NAMALWA (cell line): ENCODE data around the gene FOXP1.

Source experiments
- DNase-seq: peaks from one replicate; pipeline ENCODE4 v3.0.0-alpha.2; 2015; ENCODE audit warnings: low spot score

The FOXP1 gene

DNA sequence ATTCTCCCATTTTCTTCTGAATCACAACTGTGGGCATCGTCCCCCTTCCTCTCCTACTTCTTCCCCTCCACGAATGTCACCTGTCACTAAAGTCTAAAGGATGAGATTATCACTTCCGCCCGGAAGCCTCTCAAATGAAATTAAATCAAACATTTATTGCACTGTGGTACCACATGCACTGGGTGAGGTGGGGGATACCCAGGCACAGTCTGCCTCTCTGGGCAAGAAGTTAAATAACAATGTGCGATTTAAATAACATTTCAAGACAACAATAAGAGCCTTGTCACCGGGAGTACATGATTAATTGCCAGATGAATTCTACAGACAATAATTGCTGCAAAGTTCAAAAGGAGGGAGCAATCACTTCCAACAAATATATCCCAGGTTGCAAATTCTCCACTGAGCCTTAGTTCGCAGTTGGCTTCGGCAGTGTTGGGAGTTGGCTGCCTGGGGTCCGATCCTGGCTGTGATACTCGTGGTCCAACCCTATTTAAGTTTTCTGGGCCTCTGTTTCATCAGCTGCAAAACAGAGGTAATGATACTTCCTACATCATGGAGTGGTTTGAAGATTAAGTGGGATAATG, 77.7 kb downstream of the FOXP1 start:
- DNase-seq = no peak

DNA sequence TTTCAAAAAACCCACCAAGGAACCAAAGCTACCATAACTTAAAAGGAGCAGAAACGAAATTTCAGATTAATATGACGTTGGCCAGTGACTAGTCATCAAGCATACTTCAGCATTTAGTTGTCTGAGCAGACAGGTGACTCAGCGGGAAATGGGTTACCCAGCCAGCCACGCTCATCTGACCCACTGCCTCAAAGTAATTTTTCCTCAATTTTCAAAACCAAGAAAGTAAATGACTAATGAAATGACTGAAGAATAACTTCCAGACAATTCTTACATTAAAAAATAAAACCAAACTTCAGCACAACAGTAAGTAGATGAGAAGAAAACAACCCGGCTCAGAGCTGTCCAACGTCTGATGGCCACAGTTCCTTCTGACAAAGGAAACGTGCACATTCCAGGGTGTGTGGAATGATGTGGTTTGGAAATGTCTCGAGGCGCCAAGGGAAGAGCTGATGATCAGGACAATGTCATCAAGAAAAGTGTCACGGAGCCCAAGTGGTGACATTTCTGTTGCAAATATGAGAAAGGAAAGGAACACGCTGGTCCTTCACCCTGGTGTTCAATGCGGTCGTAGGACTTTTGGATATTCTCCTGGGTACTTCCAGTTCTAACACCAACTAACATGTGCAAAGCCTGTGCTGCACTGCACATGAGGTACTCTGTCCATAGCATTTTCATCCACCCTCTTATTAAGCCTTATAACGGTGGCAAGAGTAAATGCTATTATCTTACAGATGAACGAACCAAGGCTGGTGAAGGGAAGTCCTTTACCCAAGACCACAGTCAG, 79.1 kb downstream of the FOXP1 start:
- DNase-seq = no peak

DNA sequence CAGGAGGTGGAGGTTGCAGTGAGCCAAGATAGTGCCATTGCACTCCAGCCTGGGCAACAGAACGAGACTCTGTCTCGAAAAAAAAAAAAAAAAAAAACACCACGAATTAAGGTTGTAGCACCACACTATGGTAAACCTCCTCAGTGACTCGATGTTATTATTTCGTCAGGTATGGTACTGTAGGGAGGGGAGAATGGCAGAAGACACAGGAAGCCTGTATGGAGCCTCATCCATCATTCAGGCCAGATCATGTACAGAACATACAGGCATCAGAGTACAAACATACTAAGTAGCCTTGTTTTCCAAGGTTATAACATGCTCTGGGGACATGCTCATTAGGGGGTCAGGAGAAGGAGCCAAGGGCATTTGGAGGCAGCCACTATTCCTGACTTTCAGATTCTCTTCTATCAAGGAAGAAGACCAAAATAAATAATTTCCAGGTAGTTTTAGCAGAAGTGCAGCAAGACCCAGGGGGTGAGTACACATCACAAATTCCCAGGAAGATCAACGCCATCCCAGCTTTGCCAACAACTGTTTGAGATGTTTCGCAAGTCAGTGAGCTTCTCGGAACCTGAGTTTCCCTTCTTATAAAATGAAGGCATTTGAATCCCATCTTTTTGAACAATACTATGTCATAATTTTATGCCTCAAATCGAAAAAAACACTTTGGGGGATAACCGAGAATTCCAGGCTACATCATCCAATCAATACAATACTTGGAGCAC, 79.8 kb downstream of the FOXP1 start:
- DNase-seq = no peak

DNA sequence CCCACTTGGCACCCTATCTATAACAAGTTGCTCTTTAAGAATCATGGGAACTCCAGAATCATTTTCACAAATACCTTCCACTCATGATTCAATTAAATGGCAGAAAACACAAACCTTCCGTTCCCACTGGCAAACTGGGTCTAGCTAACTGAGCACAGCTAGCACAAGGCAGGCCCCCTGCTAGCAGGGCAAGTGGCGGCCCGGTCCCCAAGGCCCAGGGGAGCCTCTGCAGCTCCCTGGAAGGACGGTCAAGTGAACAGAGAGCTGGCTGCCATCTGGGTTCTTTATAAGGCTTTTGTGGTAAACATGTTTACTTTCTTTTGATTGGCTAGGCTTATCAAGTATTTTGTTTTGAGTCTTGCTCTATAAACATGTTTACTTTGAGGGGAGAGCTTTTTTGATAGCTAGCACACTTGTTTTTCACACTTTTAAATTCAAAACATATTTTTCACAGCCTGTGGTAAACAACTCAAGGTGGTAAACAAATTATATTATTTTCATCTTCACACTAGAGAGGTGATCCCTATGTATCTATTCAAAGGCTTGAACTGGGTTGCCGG, 81.4 kb downstream of the FOXP1 start:
- peak; percentile 41 for DNase-seq

DNA sequence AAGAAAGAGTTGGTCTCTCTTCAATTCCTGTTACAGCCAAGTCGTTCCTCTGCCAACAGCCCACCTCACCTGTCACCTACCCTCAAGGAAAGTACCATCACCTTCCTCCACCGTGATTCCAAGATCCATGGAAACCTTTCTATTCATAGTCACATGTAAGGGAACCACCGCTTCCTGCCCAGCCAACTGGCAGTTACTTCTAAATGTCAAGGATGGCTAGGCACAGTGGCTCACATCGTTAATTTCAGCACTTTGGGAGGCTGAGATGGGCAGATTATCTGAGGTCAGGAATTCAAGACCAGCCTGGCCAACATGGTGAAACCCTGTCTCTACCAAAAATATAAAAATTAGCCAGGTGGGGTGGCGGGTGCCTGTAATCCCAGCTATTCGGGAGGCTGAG, 82.8 kb downstream of the FOXP1 start:
- DNase-seq = no peak

DNA sequence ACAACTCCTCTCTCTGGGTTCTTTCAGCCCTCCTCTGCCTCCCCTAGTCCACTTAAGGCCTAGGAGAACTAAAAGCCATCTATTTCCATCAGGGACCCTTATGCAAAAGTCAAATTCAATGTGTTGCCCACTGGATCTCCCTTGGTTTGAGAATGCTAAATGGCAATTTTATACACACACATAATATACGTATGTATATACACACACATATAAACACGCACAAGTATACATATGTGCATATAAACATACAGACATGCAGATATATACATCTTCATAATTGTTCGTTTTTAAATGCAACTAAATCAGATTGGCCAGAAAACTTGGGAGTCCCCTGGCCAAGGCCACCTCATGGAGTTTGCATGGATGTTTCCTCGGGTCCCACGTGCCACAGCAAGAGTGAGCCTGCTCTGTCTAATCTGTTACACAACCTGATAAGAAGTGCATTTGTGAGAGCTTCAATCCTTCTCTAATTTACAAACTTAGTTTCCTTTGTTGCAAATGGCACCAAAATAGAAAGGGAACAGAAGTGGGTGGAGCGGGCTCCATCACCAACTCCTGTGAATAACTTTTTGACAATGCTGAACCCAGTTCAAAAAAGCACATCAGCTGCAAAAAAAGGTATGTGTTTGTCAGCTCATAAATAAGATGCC, 84.2 kb downstream of the FOXP1 start:
- no peak for DNase-seq

DNA sequence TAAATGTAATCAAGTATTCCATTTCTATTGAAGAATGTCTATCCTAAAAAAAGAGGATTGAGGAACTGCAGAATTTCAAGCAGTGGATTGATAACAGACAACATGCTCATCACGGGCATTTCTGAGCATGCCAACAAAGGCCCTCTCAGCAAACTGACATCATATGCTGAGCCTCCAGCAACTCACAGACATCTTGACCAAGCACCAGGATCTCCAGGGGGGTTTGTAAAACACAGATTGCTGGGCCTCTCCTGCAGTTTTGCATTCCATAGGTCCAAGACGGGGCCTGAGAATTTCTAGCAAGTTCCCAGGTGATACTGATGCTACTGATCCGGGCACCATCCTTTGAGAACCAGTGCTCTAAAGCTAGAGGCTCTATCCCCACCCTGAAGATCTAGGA, 85.0 kb downstream of the FOXP1 start:
- no peak for DNase-seq

DNA sequence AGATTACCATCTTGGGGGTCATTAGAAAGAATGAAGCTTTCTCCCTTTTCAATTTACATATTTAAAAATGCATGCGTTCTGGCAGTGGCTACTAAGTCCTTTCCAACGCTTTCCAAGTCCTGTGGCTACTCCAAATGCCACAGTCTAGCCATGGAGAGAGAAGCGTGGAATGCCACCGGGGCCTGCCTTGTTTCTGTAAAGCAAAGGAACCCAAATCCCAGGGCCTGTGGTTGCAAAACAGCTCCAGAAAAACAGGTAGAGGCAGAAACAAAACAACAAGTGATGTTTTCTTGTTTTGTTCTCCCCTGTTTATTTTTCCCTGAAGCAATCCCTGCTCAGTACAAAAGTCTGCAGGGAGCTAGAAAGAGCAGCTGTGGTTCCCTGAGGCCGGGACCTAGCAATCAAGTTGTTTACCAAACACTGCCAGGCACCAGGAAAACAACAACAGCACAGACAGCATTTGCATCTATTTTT, 85.5 kb downstream of the FOXP1 start:
- no peak for DNase-seq

DNA sequence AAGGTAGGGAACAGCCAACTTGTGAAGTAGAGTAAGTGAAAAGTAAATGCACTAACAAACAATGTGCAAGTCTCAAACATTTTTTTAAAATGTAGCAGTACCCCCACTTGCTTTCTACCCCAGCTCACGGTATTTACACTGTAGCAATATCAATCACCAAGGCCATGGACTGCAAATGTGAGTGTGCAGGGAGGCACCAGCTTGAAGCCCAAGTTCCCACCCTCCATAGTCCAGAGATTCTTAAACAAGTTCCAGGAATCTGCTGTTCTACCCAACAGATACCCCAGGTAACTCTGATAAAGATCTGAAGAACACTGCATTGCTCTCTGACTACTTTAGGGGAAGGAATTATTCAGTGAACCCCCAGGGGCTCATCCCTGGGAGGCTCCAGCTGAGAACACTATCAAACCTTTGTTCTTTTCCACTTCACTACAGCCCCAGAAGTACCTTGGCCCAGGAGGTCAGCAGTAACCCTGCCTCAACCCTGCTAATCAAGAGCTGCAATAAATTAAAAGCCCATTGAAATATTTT, 86.1 kb downstream of the FOXP1 start:
- no peak for DNase-seq

DNA sequence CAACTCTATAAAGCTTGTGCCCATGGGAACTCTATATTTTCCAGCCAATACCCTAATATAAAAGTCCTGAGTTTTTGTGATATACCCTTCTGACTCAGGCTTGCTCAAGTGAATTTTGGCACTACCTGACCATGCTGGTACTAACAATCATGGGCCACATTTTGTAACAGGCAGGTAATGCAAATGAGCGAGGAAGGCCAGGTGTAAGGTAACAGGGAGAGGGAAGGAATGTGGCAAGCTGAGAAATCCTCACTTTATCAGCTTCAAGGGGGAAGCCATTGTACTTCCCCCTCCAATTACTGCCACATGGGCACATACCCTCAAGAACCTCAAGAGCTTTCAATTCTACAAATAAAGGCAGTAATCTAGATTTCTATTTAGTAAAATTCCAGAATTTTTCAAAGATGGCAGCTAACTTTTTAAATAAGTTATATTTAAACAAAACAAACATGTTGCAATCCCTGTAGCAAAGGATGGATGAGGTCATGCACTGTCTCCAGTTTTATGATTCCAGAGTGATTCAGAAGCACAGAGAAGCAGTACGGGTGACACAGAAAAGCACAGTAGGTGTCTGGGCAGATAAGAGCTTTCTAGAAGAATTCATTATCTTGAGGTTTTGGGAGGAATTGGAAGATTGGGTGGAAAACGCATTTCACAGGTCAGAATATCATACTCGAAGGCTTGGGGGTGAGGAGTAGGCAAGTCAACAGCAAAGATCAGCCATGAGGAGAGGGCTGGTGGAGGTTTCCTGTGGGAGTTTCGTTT, 87.6 kb downstream of the FOXP1 start:
- no peak for DNase-seq

DNA sequence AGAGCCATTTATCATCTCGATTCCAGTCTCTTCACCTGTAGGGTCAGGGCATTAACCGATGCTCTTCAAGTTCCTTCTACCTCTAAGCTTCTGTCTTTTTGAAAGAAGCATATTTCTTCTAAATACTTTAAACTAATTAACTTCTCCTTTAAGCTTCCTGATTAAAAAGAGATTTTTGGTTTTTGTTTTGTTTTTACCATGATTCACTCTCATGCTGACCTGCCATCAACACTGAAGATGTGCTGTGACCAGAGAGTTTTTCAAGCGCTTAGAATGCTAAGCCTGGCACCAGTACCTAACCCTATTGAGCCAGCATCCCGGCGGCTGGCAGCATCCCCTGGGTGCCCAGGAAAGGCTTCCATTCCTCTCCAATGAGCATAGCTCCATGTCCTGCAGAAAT, 89.3 kb downstream of the FOXP1 start:
- no peak for DNase-seq

DNA sequence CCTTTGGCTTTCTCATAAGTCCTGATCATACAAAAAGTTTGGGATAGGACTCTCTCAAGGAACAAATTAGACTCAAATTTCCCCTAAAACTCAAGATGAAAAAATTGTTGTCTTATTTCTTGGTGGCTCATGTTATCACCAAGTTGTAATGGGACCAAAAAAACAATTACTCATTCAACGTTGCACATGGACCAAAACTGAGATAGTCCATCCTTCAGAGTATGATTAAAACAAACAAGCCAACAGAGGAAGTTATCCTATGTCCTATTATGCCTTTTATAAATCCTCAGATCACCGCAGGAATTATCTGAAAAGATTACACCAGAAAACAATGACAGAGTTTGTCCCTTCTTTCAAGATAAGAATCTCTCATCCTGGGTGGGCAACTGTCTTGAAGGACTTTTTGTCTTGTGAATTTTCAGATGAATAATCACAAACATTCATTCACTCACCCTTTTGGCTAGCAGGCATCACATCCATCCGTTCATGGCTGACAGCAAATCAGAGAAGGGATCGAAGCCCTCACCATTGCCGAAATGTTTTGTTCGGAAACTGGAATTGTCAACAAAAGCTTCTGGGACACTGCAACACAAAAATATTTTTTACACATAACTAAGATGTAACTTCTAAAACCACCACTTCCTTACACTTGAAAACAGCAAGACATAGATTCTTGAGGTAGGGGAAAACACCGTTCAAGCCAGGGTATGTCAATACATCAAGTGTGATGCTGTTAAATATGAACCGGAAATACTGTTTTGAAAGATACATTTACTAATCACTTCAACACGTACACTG, 90.4 kb downstream of the FOXP1 start:
- no peak for DNase-seq

DNA sequence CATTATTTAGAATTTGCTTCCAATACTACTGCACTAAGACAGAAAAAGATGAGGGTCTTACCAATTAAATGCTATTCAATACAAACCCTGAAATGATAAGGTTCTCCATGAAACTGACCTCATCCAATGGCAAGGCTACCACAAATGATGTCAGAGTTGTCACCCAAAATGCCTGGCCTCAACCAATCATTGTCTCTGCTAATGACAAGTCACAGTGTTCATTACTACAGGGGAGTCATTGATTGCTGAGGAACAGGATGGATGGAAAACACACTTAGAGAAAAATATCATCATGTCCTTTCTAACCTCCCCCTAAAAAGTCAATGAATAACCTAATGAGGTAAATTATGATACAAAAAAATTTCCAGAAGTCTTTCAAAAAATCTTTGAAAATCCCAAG, 91.0 kb downstream of the FOXP1 start:
- no peak for DNase-seq

DNA sequence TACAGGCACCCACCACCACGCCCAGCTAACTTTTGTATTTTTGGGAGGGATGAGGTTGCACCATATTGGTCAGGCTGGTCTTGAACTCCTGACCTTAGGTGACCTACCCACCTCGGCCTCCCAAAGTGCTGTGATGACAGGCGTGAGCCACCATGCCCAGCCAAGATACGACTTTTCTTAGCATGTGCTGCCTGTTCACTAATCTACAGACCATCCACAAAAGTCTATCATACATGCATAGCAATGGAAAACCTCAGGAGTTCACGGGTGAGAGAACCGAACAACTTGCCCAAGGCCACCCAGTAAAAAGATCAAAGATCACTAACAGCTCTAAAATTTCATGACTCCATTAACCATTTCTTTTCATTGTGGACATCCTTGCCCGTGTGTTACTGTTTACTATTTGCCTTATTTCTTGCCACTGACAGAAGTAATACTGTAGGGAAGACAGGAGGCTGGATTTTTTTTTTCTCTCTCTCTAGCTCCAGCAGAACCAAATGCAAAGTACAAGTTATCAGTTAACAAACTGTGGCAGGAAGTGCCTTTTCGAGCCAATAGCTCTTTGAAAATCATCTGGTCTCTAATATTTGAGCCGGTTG, 92.3 kb downstream of the FOXP1 start:
- no peak for DNase-seq

DNA sequence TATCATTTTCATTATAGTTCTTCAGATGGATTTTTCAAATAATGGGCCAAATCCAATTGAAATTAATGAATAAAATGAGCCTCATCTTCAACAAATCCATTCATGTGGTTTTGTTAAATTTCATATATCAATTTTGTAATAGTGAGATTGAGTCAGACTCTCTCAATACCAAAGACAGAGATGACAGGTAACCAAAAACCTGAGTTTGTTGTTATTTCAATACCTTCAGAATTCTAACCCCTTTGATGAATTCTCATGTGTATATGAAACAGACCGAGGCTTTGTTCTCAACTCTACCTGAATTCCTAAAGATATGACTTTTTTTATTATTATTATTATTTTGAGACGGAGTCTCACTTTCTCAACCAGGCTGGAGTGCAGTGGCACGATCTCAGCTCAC, 92.8 kb downstream of the FOXP1 start:
- no peak for DNase-seq

DNA sequence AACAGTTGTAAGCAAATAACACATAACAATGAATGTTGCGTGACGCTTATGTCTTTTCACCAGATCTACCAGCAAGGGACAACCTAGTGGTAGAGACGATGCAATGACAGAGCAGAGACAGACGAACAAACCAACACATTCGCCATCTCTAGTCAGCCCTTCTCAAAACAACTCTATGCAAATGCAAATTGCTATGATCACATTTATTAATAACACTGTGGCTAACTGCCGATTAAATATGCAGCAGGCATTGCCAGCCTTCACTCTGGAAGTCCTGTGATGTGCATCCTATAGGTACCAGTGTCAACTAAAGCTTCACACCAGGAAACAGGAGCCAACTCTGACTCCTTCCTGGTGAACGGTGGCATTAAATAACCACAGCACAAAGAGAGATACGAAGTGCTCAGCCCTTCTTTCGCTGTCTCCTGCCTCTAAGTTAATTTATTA, 94.2 kb downstream of the FOXP1 start:
- no peak for DNase-seq

DNA sequence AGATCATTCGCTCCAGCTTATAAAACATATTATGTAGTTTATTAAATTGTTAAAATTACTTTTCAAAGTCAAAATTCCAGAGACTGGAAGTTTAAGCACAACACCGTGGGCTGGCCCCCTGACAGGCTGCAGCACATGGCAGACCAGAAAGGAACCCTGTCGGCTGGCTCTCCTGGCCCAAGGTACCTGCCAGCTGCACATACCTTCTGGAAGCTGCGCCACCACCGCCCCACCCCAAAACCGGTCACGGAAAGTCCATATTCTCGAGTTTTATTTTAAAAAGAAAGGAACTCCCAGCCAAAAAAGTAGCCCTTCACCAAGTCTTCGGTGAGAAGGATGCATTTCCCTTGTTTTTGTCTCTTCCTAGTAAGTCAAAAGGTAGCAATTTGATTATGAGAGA, 94.6 kb downstream of the FOXP1 start:
- DNase-seq = no peak

DNA sequence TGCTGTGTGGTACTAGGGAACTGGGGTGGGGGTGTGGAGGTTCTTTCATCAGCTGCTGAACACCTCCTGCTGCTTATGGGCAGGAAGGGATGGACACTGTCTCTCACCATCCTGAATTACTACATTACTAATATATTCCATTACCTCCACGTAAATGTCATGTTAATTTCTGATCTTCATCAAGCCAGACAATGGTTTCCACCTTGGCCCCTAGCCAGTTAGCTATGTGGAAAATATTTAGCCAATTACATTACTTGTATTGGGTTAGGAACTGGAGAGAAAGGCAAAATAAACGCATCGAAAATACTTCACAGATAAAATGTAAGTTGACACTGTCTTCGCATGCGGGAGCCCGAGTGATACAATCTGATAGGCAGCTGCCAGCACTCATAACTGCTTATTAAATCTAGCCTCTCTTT, 95.1 kb downstream of the FOXP1 start:
- no peak for DNase-seq

DNA sequence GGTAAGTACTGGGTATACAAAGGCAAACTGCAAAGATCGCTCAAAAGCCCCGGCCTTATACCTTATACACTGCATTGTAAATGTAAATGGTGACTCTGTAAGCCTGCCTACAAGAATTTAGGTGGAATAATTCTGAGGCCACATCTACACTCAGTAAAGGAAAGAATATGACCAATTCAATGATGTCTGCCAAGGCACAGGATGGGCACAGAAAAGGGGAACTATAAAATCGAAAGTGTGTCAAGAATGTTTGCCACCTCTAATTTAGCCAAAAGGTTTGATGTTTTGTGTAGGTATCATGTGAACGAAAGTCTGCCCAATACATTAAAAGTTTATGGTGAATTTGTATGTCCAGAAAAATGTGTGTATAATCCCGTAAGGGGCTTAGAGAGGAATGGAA, 96.1 kb downstream of the FOXP1 start:
- no peak for DNase-seq

DNA sequence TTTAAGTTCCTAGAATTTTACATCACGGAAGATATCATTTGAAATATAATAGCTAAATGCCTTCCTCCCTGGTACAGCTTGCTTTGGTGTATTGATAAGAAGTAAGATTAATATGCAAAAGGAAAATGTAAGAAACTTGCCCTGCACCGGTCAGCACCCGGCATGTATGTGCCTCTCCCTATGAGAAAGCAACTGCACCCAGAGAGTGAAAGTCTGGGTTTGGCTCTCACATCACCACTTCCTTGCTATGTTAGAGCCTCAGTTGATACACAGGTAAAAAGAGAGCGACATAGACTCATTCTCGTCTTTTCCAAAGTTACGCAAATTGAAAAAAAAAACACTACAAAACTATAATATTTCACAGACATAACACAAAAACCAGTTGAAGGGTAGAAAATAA, 96.7 kb downstream of the FOXP1 start:
- DNase-seq = no peak
